GM12875 (cell line): ENCODE data around the gene CDK14.

Experiments used
- H3K4me3 ChIP-seq: one replicate; pipeline ENCODE4 v1.5.1; 2011; ENCODE audit warnings: low read depth, low read length, control low read depth
- CTCF ChIP-seq: IDR thresholded peaks from 2 replicates; pipeline ENCODE4 v1.5.1; 2011; ENCODE audit warnings: low read depth, mild to moderate bottlenecking, control low read depth, inconsistent platforms, low read length, moderate library complexity, borderline replicate concordance; ENCODE audit not compliant: insufficient read depth

Gene CDK14

DNA sequence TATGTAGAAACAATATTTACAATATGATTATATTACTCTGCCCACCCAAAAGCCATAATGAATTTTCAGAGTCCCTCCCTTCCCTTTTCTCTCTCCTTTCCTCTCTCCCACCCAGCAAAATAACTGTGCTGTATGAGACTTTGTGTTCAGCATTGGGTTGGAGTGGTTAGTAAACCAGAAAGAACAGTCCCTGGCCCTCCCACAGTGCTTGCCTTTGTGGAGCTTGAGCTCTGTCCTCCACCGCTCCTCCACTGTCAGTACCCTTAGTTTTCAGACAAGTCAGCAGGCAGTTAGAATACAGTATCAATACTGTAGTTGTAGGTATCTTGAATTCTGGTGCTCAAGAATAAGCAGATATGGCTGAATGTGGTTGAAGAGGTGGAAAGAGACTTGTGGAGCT lies 92.7 kb downstream of the CDK14 start:
- no peak overlapping the region for H3K4me3 ChIP-seq
- no peak for TF ChIP-seq CTCF

- no peak overlapping the region for H3K4me3 ChIP-seq
- TF ChIP-seq CTCF = no peak
Measured at GRCh38 chr7:90689260-90689659, 93.1 kb downstream of the CDK14 start.

DNA sequence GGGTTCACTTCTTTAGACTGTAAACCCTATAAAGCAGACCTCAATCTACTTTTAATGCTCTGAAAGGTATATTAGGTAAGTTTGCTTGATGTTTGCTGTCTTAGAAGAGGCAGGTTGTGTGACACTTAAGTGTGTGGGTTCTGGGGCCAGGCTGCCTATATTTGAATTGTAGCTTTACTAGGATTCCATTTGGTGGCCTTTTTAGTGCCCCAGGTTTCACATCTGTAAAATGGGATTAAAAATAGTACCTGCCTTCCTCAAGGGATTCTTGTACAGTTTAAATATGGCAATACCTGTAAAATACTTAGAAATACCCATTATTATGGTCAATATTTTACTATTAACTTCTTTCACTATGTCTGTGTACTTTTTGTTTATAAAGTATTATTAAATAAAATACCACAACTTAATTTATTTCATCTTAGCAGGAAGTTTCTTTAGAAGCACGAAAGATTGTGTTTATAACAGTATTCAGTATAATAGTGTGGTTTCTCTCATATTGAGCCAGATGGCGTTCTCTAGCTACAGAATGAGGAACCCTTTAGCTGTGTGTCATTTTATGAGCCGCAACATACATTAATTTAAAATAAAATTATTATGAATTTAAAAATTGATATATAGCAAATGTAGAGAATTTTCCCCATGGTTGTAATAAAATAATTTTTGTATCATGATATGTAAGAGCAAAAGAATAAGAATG lies 94.2 kb downstream of the CDK14 start:
- no peak for TF ChIP-seq CTCF
- H3K4me3 ChIP-seq = no peak overlapping the region

DNA sequence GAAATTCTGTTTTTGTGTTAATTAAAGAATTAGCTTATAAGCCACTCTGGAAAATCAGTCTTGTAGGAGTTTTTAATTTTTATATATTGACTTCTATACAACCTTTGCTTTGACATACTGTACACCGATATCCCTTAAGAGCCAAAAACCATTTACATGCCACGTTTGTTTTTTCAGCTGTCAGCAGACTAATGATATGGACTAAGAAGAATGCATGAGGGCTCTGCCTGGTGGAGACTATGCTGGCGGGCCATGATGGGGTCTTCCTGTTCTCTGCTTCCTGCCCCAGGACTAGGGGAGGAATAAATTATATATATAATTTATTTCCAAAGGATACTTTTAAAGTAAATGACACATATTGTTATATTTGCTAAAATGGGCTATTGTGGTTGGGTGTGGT lies 96.3 kb downstream of the CDK14 start:
- no peak for TF ChIP-seq CTCF
- H3K4me3 ChIP-seq = no peak overlapping the region

GRCh38 chr7:90692947-90693346 lies 96.8 kb downstream of the CDK14 start:
- no peak for TF ChIP-seq CTCF
- H3K4me3 ChIP-seq = no peak overlapping the region

DNA sequence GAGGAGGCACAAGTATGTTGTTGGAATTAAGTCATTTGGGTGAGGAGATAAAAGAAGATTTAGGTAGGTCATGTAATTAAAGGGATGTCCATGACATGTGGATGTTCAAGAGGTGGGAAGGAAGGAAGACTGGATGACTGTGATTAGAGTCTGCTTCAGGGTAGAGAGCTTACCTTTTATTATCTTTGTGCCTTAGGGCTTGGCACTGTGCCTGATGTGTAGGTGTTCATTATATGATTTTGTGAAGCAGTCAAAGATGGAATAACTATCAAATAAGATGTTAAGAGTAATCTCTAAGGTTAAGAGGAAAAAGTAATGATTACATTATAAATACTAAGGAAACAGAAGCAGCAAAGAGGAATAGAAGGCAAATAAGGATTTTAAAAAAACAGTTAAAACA lies 97.8 kb downstream of the CDK14 start:
- no peak overlapping the region for H3K4me3 ChIP-seq
- TF ChIP-seq CTCF = no peak

DNA sequence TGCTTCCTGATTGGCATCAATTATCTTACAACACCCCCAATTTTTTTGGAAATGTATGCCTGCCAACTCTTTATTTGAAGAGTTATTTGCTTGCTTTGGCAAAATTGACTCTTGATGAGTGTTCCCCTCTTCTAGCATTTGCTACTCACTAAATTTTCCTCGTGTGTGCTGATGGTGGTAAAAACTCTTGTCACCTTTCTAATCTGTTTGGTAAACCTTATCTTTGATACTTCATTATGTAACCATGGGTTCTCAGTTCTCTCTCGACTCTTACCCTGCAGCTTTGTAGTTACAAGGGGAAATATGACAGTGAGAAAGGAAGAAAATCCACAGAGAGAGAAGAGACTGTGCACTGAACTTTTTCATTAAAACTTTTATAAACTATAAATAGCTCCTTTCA lies 102.5 kb downstream of the CDK14 start:
- TF ChIP-seq CTCF = no peak
- no peak overlapping the region for H3K4me3 ChIP-seq
